GM19023 (cell line): ENCODE results near the gene AZU1.

Experiments
- ATAC-seq: cut with Tn5 transposase; IDR thresholded peaks from one replicate; pipeline ENCODE4 v1.9.1; 2021; ENCODE audit warnings: mild to moderate bottlenecking, moderate library complexity; ENCODE audit not compliant: unreplicated experiment

AZU1 gene

GRCh38 chr19:796692-797527 is 30.7 kb upstream of the AZU1 start, which contains the start of gene PTBP1:
PTBP1 (plus strand) TSS chr19:797452; CDS start chr19:797498, 46 bp downstream.
- peak; percentile 80 for ATAC-seq

GRCh38 chr19:797528-798414 is 29.9 kb upstream of the AZU1 start:
- peak; percentile 40 for ATAC-seq

- no peak for ATAC-seq
These were observed 29.1 kb upstream of the AZU1 start for GRCh38 chr19:798415-799075.

- ATAC-seq, result no peak
These were observed 28.4 kb upstream of the AZU1 start for GRCh38 chr19:799076-799881.

- no peak for ATAC-seq
These were observed 27.1 kb upstream of the AZU1 start for GRCh38 chr19:800360-801029.

- no peak for ATAC-seq
These were observed 26.4 kb upstream of the AZU1 start for GRCh38 chr19:801030-801860.

- ATAC-seq, result no peak
These were observed 25.7 kb upstream of the AZU1 start for GRCh38 chr19:801861-802497.

- no peak for ATAC-seq
These were observed 25.0 kb upstream of the AZU1 start for GRCh38 chr19:802498-803098.

GRCh38 chr19:803099-803561 is 24.5 kb upstream of the AZU1 start:
- no peak for ATAC-seq

- no peak for ATAC-seq
These were observed 23.8 kb upstream of the AZU1 start for GRCh38 chr19:803686-804418.

- no peak for ATAC-seq
These were observed 23.0 kb upstream of the AZU1 start for GRCh38 chr19:804419-805165.

GRCh38 chr19:805166-805551 is 22.5 kb upstream of the AZU1 start:
- ATAC-seq, result no peak

- ATAC-seq, result no peak
These were observed 21.8 kb upstream of the AZU1 start for GRCh38 chr19:805600-806550.

GRCh38 chr19:806815-807421 is 20.7 kb upstream of the AZU1 start:
- no peak for ATAC-seq
